ENCODE results near the gene ARHGAP15.

- TF ChIP-seq USF1 (IDR thresholded peaks at IDR 0.05): no peak
- no peak for TF ChIP-seq EP300 (IDR thresholded peaks at IDR 0.05; ENCODE audit: borderline replicate concordance)
- TF ChIP-seq EGR1 (IDR thresholded peaks at IDR 0.05): no peak
- no peak for TF ChIP-seq TAF1 (IDR thresholded peaks at IDR 0.05; ENCODE audit: low read depth)
- no peak for TF ChIP-seq MAX (IDR thresholded peaks at IDR 0.05)
- no peak for TF ChIP-seq RAD21 (IDR thresholded peaks at IDR 0.05; ENCODE audit: low read depth)
These were observed 250.7 kb downstream of the ARHGAP15 start for GRCh38 chr2:143379955-143380354.

Measured in Ishikawa (cell line).